H9 (cell line): ENCODE results near the gene CNTF. TPM values are rescaled to one million over a fixed set of nuclear protein-coding genes. Genes with fewer than 3 reads are reported as not detected.

Source experiments
- DNase-seq: peaks from one replicate; pipeline ENCODE4 v3.0.0-alpha.2; 2017
- H2AFZ ChIP-seq: one replicate; pipeline ENCODE4 v1.6.1; 2013; ENCODE audit warnings: mild to moderate bottlenecking, low read length, control low read depth, moderate library complexity
- H2AK5ac ChIP-seq: 2 replicates; pipeline ENCODE4 v1.6.1; 2013; ENCODE audit warnings: low read length, control low read depth, mixed read lengths; ENCODE audit not compliant: insufficient read length
- H2BK120ac ChIP-seq: one replicate; pipeline ENCODE4 v1.6.1; 2013; ENCODE audit warnings: low read depth, mild to moderate bottlenecking, low read length, control low read depth, inconsistent platforms; ENCODE audit not compliant: poor library complexity, severe bottlenecking
- H2BK12ac ChIP-seq: 2 replicates; pipeline ENCODE4 v1.6.1; 2013; ENCODE audit warnings: low read length, control low read depth, mixed read lengths, low read depth; ENCODE audit not compliant: insufficient read length
- H2BK15ac ChIP-seq: 2 replicates; pipeline ENCODE4 v1.6.1; 2013; ENCODE audit warnings: low read depth, low read length, control low read depth
- H2BK20ac ChIP-seq: one replicate; pipeline ENCODE4 v1.6.1; 2013; ENCODE audit warnings: low read depth, mild to moderate bottlenecking, low read length, control low read depth, inconsistent platforms; ENCODE audit not compliant: poor library complexity, severe bottlenecking
- H2BK5ac ChIP-seq: 2 replicates; pipeline ENCODE4 v1.6.1; 2013; ENCODE audit warnings: low read length, control low read depth, mixed read lengths; ENCODE audit not compliant: insufficient read length
- H3K14ac ChIP-seq: 2 replicates; pipeline ENCODE4 v1.6.1; 2013; ENCODE audit warnings: low read length, control low read depth; ENCODE audit not compliant: insufficient read depth
- H3K18ac ChIP-seq: 2 replicates; pipeline ENCODE4 v1.6.1; 2013; ENCODE audit warnings: low read depth, mild to moderate bottlenecking, mixed read lengths, low read length, control low read depth; ENCODE audit not compliant: insufficient read length
- H3K23ac ChIP-seq: 2 replicates; pipeline ENCODE4 v1.6.1; 2013; ENCODE audit warnings: low read length, control low read depth, mixed read lengths, low read depth; ENCODE audit not compliant: insufficient read length
- H3K23me2 ChIP-seq: 2 replicates; pipeline ENCODE4 v1.6.1; 2013; ENCODE audit warnings: low read depth, mild to moderate bottlenecking, mixed read lengths, low read length, control low read depth; ENCODE audit not compliant: insufficient read length, poor library complexity, severe bottlenecking
- H3K27ac ChIP-seq: 2 replicates; pipeline ENCODE4 v1.5.1; 2013; ENCODE audit warnings: low read length, control low read depth, mixed read lengths, low read depth; ENCODE audit not compliant: insufficient read length
- H3K27me3 ChIP-seq: 2 replicates; pipeline ENCODE4 v1.6.1; 2013; ENCODE audit warnings: low read length, control low read depth, inconsistent platforms; ENCODE audit not compliant: insufficient read depth
- H3K4ac ChIP-seq: 2 replicates; pipeline ENCODE4 v1.6.1; 2013; ENCODE audit warnings: low read depth, mild to moderate bottlenecking, control low read depth, inconsistent platforms, low read length, moderate library complexity
- H3K4me1 ChIP-seq: 2 replicates; pipeline ENCODE4 v1.6.1; 2013; ENCODE audit warnings: low read length, control low read depth, inconsistent platforms; ENCODE audit not compliant: insufficient read depth
- H3K4me2 ChIP-seq: 2 replicates; pipeline ENCODE4 v1.6.1; 2013; ENCODE audit warnings: low read length, control low read depth, mixed read lengths; ENCODE audit not compliant: insufficient read length, insufficient read depth
- H3K56ac ChIP-seq: 2 replicates; pipeline ENCODE4 v1.6.1; 2013; ENCODE audit warnings: low read depth, mild to moderate bottlenecking, mixed read lengths, low read length, control low read depth; ENCODE audit not compliant: insufficient read length
- H3K79me1 ChIP-seq: 2 replicates; pipeline ENCODE4 v1.6.1; 2013; ENCODE audit warnings: low read depth, mild to moderate bottlenecking, moderate library complexity, low read length, control low read depth, inconsistent platforms; ENCODE audit not compliant: insufficient read depth, poor library complexity, severe bottlenecking
- H3K79me2 ChIP-seq: 2 replicates; pipeline ENCODE4 v1.6.1; 2013; ENCODE audit warnings: low read length, control low read depth, inconsistent platforms; ENCODE audit not compliant: insufficient read depth
- H3K9ac ChIP-seq: 2 replicates; pipeline ENCODE4 v1.6.1; 2013; ENCODE audit warnings: low read length, control low read depth, mixed read lengths; ENCODE audit not compliant: insufficient read length; ENCODE audit errors: extremely low read depth
- H3K9me3 ChIP-seq: one replicate; pipeline ENCODE4 v1.6.1; 2013; ENCODE audit warnings: low read depth, low read length, inconsistent platforms; ENCODE audit not compliant: control insufficient read depth
- H3T11ph ChIP-seq: one replicate; pipeline ENCODE4 v1.6.1; 2013; ENCODE audit warnings: mild to moderate bottlenecking, low read length, control low read depth, inconsistent platforms
- H4K20me1 ChIP-seq: one replicate; pipeline ENCODE4 v1.6.1; 2013; ENCODE audit not compliant: control insufficient read depth, insufficient read length, insufficient read depth
- H4K5ac ChIP-seq: 2 replicates; pipeline ENCODE4 v1.6.1; 2013; ENCODE audit warnings: low read depth, mild to moderate bottlenecking, mixed read lengths, low read length, control low read depth; ENCODE audit not compliant: insufficient read length
- H4K8ac ChIP-seq: replicated peaks from 2 replicates; pipeline ENCODE4 v1.6.1; 2013; ENCODE audit warnings: low read length, control low read depth, mixed read lengths, low read depth; ENCODE audit not compliant: insufficient read length
- H4K91ac ChIP-seq: 2 replicates; pipeline ENCODE4 v1.6.1; 2013; ENCODE audit warnings: low read depth, mild to moderate bottlenecking, moderate library complexity, mixed read lengths, low read length, control low read depth; ENCODE audit not compliant: insufficient read length
- H3K27ac Mint-ChIP-seq, 3 experiments: 2 replicates in 2 of 3; 3 replicates in 1 of 3; pipeline ENCODE4 v1.8.0; 2020 to 2021; ENCODE audit warnings: mixed read lengths in 3 of 3, mild to moderate bottlenecking in 1 of 3, moderate library complexity in 1 of 3
- H3K27me3 Mint-ChIP-seq: 2 replicates; pipeline ENCODE4 v1.8.0; 2021; ENCODE audit warnings: low read depth, mild to moderate bottlenecking, moderate library complexity, mixed read lengths
- H3K36me3 Mint-ChIP-seq, 3 experiments: 2 replicates in 2 of 3; 3 replicates in 1 of 3; pipeline ENCODE4 v1.8.0; 2020 to 2021; ENCODE audit warnings: low read depth in 3 of 3, mixed read lengths in 3 of 3; ENCODE audit not compliant: insufficient read depth in 1 of 3
- H3K4me1 Mint-ChIP-seq, 2 experiments: 2 replicates each; pipeline ENCODE4 v1.8.0; 2020; ENCODE audit warnings: mixed read lengths in 2 of 2
- H3K4me3 Mint-ChIP-seq, 2 experiments: 2 replicates in 1 of 2; 3 replicates in 1 of 2; pipeline ENCODE4 v1.8.0; 2020 to 2021; ENCODE audit warnings: mild to moderate bottlenecking in 2 of 2, mixed read lengths in 2 of 2, moderate library complexity in 1 of 2
- H3K9me3 Mint-ChIP-seq, 2 experiments: 2 replicates in 1 of 2; 3 replicates in 1 of 2; pipeline ENCODE4 v1.8.0; 2020; ENCODE audit warnings: mild to moderate bottlenecking in 2 of 2, mixed read lengths in 2 of 2, moderate library complexity in 1 of 2
- WGBS: extraction: QIAGEN DNeasy Blood & Tissue Kit; methylation state at CpG from one replicate; pipeline ENCODE4 v1.1.7; 2013; ENCODE audit warnings: missing lambda C conversion rate, low lambda C conversion rate, mixed read lengths; ENCODE audit not compliant: insufficient read length; ENCODE audit errors: extremely low coverage; 5-methylcytosine and 5-hydroxymethylcytosine counted together
- total RNA-seq: library from RNA; stranded (reverse); gene quantifications from 2 replicates; pipeline ENCODE4 v1.2.1, GENCODE V29; 2021
- TF ChIP-seq, protein P1 (sequence below): fragments of 200-600 bp; sonication (generic); conservative IDR thresholded peaks from 3 replicates; pipeline ENCODE4 v1.8.0; 2021; ENCODE audit warnings: antibody characterized with exemption, mild to moderate bottlenecking

Gene CNTF
- total RNA-seq, 1 experiment from 2014 or later = 3.5 TPM

GRCh38 chr11:58591659-58592058, 30.8 kb upstream of the CNTF start:
- Histone ChIP-seq H3K79me1 (peaks cover 3% of the 10 kb centered on the region), H3K23me2 (no peaks in the 10 kb centered on the region), H3K4ac (no peak overlapping the region), H2BK15ac (no peak overlapping the region), H2BK20ac (no peak overlapping the region), H3K9ac (no peak overlapping the region), H3K79me2 (peaks cover 4% of the 10 kb centered on the region; the same call in 1 of the 2 replicates), H4K8ac (no peak overlapping the region), H4K20me1 (no peaks in the 10 kb centered on the region), H4K91ac (no peak overlapping the region), H2BK5ac (no peak overlapping the region), H2AK5ac (no peak overlapping the region), H3K9me3 (no peaks in the 10 kb centered on the region), H3K23ac (no peak overlapping the region), H3K18ac (no peak overlapping the region), H2BK120ac (no peak overlapping the region), H2AFZ (no peak overlapping the region), H3K27me3 (no peaks in the 10 kb centered on the region), H3K27ac (no peak overlapping the region), H3K56ac (no peak overlapping the region), H2BK12ac (no peak overlapping the region), H3K14ac (no peak overlapping the region), H4K5ac (no peak overlapping the region), H3K4me2 (no peak overlapping the region), H3K4me1 (no peaks in the 10 kb centered on the region; the same call in 1 of the 2 replicates), H3T11ph (no peak overlapping the region)
- H3K4me3 Mint-ChIP-seq = no peak overlapping the region
- TF ChIP-seq, protein P1, sequence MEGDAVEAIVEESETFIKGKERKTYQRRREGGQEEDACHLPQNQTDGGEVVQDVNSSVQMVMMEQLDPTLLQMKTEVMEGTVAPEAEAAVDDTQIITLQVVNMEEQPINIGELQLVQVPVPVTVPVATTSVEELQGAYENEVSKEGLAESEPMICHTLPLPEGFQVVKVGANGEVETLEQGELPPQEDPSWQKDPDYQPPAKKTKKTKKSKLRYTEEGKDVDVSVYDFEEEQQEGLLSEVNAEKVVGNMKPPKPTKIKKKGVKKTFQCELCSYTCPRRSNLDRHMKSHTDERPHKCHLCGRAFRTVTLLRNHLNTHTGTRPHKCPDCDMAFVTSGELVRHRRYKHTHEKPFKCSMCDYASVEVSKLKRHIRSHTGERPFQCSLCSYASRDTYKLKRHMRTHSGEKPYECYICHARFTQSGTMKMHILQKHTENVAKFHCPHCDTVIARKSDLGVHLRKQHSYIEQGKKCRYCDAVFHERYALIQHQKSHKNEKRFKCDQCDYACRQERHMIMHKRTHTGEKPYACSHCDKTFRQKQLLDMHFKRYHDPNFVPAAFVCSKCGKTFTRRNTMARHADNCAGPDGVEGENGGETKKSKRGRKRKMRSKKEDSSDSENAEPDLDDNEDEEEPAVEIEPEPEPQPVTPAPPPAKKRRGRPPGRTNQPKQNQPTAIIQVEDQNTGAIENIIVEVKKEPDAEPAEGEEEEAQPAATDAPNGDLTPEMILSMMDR = no peak
- H3K27me3 Mint-ChIP-seq = no peaks in the 10 kb centered on the region
- no peaks in the 10 kb centered on the region; a peak in 1 of 5 replicates for H3K9me3 Mint-ChIP-seq
- no peak for DNase-seq
- peaks cover 6 to 7% of the 10 kb centered on the region in 2 experiments; a peak in 2 of 4 replicates for H3K4me1 Mint-ChIP-seq
- peak overlapping the region in 1 of 3 experiments; percentile 50; a peak in 1 of 7 replicates for H3K27ac Mint-ChIP-seq
- no CpG with 5 or more reads among the region's 3 CpGs for WGBS
- peaks cover 6 to 21% (median 10%) of the 10 kb centered on the region in 3 experiments; a peak in 6 of 7 replicates for H3K36me3 Mint-ChIP-seq
